Adipocyte (in vitro differentiated cells): ENCODE measurements around the gene NENF.
"Not testable (repeated sequence)": the region's sequence is repeated elsewhere in the genome, so short reads cannot be mapped to it uniquely, and the experiment has no call there.

Experiments used
- DNase-seq: peaks from one replicate; pipeline ENCODE4 v3.0.0-alpha.2; 2015; ENCODE audit warnings: low read depth
- H3K27me3 ChIP-seq: replicated peaks from 2 replicates; pipeline ENCODE4 v1.7.0; 2013; ENCODE audit warnings: mild to moderate bottlenecking, low read length, moderate library complexity; ENCODE audit not compliant: control insufficient read depth, insufficient read depth
- H3K36me3 ChIP-seq: 2 replicates; pipeline ENCODE4 v1.7.0; 2013; ENCODE audit warnings: low read length, mild to moderate bottlenecking, moderate library complexity; ENCODE audit not compliant: control insufficient read depth, insufficient read depth, severe bottlenecking
- H3K4me1 ChIP-seq: 2 replicates; pipeline ENCODE4 v1.7.0; 2013; ENCODE audit warnings: mild to moderate bottlenecking, low read length, moderate library complexity; ENCODE audit not compliant: control insufficient read depth, insufficient read depth
- H3K4me3 ChIP-seq: 2 replicates; pipeline ENCODE4 v1.7.0; 2013; ENCODE audit warnings: mild to moderate bottlenecking, low read length, moderate library complexity
- H3K9ac ChIP-seq: 2 replicates; pipeline ENCODE4 v1.7.0; 2013; ENCODE audit warnings: mild to moderate bottlenecking, low read length, moderate library complexity
- H3K9me3 ChIP-seq: 2 replicates; pipeline ENCODE4 v1.7.0; 2013; ENCODE audit warnings: mild to moderate bottlenecking, low read length, moderate library complexity; ENCODE audit not compliant: control insufficient read depth

NENF gene

GRCh38 chr1:212477014-212477679 lies 44.4 kb downstream of the NENF start:
- H3K9ac ChIP-seq: no peak overlapping the region
- no peak overlapping the region for H3K4me3 ChIP-seq
- H3K27me3 ChIP-seq: peaks cover 6% of the 10 kb centered on the region
- no peaks in the 10 kb centered on the region for H3K9me3 ChIP-seq
- peaks cover 12% of the 10 kb centered on the region for H3K4me1 ChIP-seq
- DNase-seq: peak; percentile 97
- no peaks in the 10 kb centered on the region for H3K36me3 ChIP-seq

GRCh38 chr1:212477680-212478466 lies 45.2 kb downstream of the NENF start:
- H3K27me3 ChIP-seq: peaks cover 6% of the 10 kb centered on the region
- H3K9me3 ChIP-seq: no peaks in the 10 kb centered on the region
- no peak for DNase-seq
- H3K36me3 ChIP-seq: no peaks in the 10 kb centered on the region
- no peak overlapping the region for H3K9ac ChIP-seq
- peaks cover 19% of the 10 kb centered on the region for H3K4me1 ChIP-seq
- H3K4me3 ChIP-seq: no peak overlapping the region

- Histone ChIP-seq H3K9ac (no peak overlapping the region), H3K4me3 (no peak overlapping the region), H3K9me3 (no peaks in the 10 kb centered on the region), H3K27me3 (peaks cover 6% of the 10 kb centered on the region), H3K36me3 (no peaks in the 10 kb centered on the region), H3K4me1 (peaks cover 20% of the 10 kb centered on the region)
- no peak for DNase-seq
Measured at GRCh38 chr1:212478467-212479025, 45.8 kb downstream of the NENF start.

- Histone ChIP-seq H3K9me3 (no peaks in the 10 kb centered on the region), H3K27me3 (peaks cover 6% of the 10 kb centered on the region), H3K4me1 (peaks cover 20% of the 10 kb centered on the region), H3K9ac (no peak overlapping the region), H3K36me3 (no peaks in the 10 kb centered on the region), H3K4me3 (no peak overlapping the region)
- DNase-seq: no peak
Measured at GRCh38 chr1:212479188-212479587, 46.5 kb downstream of the NENF start.

GRCh38 chr1:212480711-212481437 lies 48.2 kb downstream of the NENF start:
- H3K27me3 ChIP-seq, H3K9me3 ChIP-seq, H3K36me3 ChIP-seq, H3K4me3 ChIP-seq, DNase-seq, H3K9ac ChIP-seq: not testable (repeated sequence)
- peaks cover 25% of the 10 kb centered on the region for H3K4me1 ChIP-seq

GRCh38 chr1:212481438-212481767 lies 48.7 kb downstream of the NENF start:
- DNase-seq: peak; percentile 63
- peaks cover 25% of the 10 kb centered on the region for H3K4me1 ChIP-seq
- H3K27me3 ChIP-seq: no peaks in the 10 kb centered on the region
- H3K36me3 ChIP-seq: no peaks in the 10 kb centered on the region
- no peak overlapping the region for H3K4me3 ChIP-seq
- H3K9ac ChIP-seq: no peak overlapping the region
- no peaks in the 10 kb centered on the region for H3K9me3 ChIP-seq

GRCh38 chr1:212482006-212482636 lies 49.4 kb downstream of the NENF start:
- peak; percentile 51 for DNase-seq
- H3K36me3 ChIP-seq: no peaks in the 10 kb centered on the region
- no peak overlapping the region for H3K4me3 ChIP-seq
- peaks cover 23% of the 10 kb centered on the region for H3K4me1 ChIP-seq
- H3K9me3 ChIP-seq: no peaks in the 10 kb centered on the region
- no peaks in the 10 kb centered on the region for H3K27me3 ChIP-seq
- H3K9ac ChIP-seq: no peak overlapping the region

- H3K27me3 ChIP-seq: no peaks in the 10 kb centered on the region
- H3K4me3 ChIP-seq: no peak overlapping the region
- peaks cover 20% of the 10 kb centered on the region for H3K4me1 ChIP-seq
- DNase-seq: no peak
- no peak overlapping the region for H3K9ac ChIP-seq
- H3K36me3 ChIP-seq: no peaks in the 10 kb centered on the region
- H3K9me3 ChIP-seq: no peaks in the 10 kb centered on the region
Measured at GRCh38 chr1:212482637-212483441, 50.1 kb downstream of the NENF start.

- H3K4me1 ChIP-seq: peaks cover 38% of the 10 kb centered on the region
- no peaks in the 10 kb centered on the region for H3K36me3 ChIP-seq
- no peaks in the 10 kb centered on the region for H3K27me3 ChIP-seq
- H3K9me3 ChIP-seq: no peaks in the 10 kb centered on the region
- no peak overlapping the region for H3K9ac ChIP-seq
- peak; percentile 43 for DNase-seq
- H3K4me3 ChIP-seq: no peak overlapping the region
Measured at GRCh38 chr1:212484701-212485570, 52.2 kb downstream of the NENF start.

- no peak for DNase-seq
- Histone ChIP-seq H3K27me3 (no peaks in the 10 kb centered on the region), H3K9me3 (no peaks in the 10 kb centered on the region), H3K9ac (no peak overlapping the region), H3K4me1 (peaks cover 38% of the 10 kb centered on the region), H3K4me3 (no peak overlapping the region), H3K36me3 (no peaks in the 10 kb centered on the region)
Measured at GRCh38 chr1:212485571-212485912, 52.8 kb downstream of the NENF start.
